Activated CD8-positive, alpha-beta memory T cell treated with anti-CD3 and anti-CD28 coated beads, Interleukin-2, amount 50 U/mL, for 24 hours (primary cell): ENCODE results near the gene KDM5C.

Source experiments
- DNase-seq: peaks from one replicate; pipeline ENCODE4 v3.0.0-alpha.2; 2020; ENCODE audit errors: extremely low read depth

KDM5C gene

DNA sequence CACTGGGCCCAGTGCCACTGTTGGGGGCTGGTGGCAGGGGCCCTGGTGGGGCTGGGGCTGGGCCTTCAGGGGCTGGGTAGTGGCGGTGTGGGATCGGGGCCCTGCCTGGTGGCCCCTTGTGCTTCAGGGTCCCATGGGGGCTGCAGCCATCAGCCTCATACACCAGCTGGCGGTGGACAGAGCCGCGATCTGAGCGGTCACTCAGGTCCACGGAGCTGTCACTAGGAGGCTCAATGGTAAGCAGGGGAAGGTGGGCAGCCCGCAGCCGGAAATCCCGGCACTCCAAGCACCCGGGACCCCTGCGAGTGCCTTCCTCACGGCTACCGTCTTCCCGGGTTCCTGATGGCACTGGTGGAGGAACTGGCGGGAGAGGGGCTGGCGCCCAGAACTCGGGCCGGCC, 25.5 kb upstream of the KDM5C start:
- DNase-seq: no peak

DNA sequence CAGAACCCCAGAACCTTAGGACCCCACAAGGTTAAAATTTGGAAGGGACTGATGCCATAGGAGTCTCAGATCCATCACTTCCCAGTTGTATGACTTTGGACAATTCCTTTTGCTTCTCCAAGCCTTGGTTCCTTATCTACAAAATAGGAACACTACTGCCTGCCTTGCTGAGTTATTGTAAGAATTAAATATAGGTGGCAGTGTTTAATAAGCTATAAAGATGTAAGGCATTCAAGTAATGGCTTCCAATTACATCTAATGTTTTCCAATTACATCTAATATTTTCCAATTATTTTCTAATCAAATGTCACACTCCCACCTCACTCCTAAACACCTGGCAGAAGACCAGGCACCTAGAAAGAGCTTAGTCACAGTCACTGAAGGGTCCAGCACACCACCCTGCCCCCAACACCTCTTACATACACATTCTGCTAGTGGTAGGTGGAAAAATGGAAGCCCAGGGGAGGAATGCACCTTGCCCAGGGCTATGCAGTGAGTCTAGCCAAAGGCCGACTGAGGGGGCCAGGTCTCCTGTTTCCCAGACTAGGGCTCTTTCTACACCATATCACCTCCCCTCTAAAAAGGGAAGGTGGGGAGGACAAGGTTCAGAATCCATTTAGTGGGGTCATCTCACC, 24.5 kb upstream of the KDM5C start:
- no peak for DNase-seq

DNA sequence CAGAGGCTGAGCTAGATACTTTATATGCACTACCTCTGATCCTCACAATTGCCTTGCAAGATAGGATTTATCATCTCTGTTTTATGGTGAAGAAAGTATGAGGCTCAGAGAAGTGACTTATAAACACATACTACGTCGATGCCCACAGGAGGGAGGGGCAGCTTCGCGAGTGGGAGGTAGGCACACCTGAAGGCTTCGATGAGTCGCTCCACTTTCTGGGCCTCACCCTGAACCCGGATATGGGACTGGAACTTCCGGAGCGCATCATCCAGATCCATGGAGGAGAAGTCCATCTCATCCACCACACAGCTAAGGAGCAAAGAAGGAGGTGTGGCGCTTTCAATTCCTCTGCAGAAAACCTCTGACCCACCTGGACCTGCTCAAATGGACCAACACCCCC, 22.9 kb upstream of the KDM5C start:
- DNase-seq: no peak

- no peak for DNase-seq
Measured at GRCh38 chrX:53246231-53246630, 21.2 kb upstream of the KDM5C start.

GRCh38 chrX:53244610-53245009, 19.6 kb upstream of the KDM5C start:
- DNase-seq: no peak

GRCh38 chrX:53242310-53242709, 17.3 kb upstream of the KDM5C start:
- no peak for DNase-seq

GRCh38 chrX:53241558-53241957, 16.6 kb upstream of the KDM5C start:
- DNase-seq: no peak

DNA sequence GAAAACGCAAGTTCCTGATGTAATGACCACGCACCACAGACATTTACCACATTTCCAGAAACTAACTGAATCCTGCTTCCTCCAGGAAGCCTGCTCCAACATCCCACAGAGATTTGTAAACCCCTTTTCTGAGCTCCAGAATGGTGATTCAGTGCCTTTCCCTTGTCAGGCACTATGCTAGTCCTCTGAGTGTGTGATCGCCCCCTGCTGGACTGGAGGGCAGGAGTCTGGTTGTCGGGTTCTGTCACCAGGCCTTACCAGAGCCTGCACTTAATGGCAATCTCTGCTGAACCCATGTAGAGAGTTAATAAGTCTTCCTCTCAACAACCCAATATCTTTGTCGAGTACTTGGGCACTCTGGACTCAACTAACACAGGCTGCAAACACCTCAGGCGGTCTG, 14.5 kb upstream of the KDM5C start:
- no peak for DNase-seq

DNA sequence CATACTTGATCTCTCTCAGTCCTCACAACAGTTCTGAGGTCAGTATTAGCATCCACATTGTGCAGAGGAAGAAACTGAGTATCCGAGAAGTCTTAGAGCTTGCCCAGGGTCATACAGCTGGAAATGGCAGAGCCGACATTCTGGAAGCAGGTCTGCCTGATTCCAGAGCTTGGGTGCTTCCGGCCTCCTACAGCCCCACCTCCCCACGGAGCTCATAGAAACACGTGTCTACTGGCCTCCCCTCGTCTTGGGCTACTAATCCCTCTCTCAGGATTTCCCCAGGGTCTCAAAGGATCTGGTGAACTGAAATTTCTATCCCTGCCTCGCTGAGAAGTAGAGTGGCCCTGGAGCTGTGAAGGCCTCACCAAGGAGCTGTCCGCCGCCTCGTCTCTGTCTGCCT, 12.0 kb upstream of the KDM5C start:
- no peak for DNase-seq

DNA sequence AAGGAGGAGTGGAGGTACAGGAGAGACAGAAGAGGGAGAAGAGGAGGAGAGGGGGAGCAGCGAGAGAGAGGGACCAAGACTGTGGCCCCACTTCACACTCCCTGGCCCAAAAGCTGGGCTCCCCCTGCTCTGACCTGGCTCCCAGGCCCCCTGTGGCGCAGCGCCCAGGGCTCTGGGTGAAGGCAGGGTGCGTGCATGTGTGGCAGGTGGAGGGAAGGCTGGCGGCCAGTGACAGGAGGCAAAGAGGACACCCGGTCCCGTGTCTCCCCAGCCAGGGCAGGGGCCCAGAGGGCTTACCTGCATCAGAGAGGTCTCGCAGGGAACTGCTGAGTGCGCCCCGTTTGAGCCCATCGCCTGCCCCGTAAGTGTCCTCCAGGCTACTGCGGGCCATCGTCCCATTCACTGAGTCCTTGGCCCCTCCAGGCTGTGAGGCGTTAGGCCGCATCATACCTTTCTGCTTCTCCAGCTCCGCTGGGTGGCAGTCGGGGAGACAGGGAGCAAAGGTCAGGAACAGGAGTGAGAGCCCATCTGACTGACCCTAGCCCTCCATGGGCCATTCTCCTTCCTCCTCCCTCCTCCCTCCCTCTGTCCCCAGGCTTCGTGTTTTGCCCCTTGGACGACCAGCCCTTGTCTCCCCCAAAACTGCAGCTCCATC, 11.1 kb upstream of the KDM5C start:
- no peak for DNase-seq

DNA sequence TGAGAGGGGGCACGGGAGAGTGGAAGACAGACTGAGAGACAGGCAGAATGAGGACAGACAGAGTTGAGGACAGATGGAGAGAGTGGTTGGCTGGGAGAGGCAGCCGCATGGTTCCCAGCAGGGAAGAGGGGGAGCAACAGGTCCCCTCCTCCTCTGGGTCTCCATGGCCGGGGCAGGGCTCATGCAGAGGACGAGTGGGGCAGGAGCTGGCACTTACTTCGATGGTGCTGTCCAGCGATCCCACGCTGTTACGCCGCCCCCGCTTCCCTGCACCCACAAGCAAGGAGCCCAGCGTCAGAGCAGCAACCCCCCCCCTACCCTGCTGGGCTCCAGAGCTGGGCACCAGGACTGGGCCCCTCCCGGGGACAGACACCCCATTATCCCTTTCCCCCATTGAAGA, 10.6 kb upstream of the KDM5C start:
- DNase-seq: no peak

GRCh38 chrX:53234484-53234883, 9.5 kb upstream of the KDM5C start:
- DNase-seq: no peak

DNA sequence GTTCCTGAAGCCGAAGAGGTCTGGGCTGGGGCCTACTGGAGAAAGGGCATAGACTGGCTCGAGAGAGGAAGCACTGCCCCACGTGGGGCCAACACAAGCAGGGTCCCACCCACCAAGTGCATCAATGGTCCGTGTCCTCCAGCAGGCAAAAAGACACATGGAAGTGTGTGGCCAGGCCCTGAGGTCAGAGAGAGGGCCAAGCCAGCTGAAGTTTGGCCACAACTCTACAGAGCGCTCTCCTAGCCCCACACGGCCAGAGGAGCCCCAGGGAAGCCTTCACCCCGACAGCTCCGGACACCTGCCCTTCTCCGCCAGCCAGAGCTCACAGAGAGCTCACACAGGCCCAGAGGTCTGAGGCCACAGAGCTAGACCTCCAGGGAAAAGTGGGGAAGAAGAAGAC, 8.5 kb upstream of the KDM5C start:
- no peak for DNase-seq

GRCh38 chrX:53230116-53230515, 5.1 kb upstream of the KDM5C start:
- no peak for DNase-seq

DNA sequence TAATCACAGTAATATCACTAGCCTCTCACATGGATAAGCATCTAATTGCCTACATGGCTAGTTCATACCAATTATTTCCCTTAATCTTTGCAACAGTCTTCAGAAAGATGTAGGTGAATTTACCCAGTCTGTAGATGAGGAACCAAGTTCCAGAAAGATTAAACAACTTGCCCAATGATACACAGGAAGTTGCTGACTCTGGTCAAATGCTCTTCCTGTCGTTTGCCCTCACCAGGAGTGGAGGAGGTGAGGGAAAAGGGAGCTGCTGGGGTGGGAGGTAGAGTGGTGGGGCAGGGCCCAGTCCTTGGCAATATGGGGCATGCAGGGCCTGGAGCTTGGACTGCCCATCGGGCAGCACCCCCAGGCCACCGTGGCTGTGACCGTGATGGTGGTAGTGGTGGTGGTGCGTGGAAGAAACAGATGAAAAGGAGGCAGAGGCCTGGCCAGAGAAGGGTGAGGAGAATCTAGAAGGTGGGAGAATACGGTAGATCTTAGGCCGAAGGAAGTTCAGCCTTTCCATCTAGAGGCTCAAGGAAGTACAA, 2.3 kb upstream of the KDM5C start:
- no peak for DNase-seq

DNA sequence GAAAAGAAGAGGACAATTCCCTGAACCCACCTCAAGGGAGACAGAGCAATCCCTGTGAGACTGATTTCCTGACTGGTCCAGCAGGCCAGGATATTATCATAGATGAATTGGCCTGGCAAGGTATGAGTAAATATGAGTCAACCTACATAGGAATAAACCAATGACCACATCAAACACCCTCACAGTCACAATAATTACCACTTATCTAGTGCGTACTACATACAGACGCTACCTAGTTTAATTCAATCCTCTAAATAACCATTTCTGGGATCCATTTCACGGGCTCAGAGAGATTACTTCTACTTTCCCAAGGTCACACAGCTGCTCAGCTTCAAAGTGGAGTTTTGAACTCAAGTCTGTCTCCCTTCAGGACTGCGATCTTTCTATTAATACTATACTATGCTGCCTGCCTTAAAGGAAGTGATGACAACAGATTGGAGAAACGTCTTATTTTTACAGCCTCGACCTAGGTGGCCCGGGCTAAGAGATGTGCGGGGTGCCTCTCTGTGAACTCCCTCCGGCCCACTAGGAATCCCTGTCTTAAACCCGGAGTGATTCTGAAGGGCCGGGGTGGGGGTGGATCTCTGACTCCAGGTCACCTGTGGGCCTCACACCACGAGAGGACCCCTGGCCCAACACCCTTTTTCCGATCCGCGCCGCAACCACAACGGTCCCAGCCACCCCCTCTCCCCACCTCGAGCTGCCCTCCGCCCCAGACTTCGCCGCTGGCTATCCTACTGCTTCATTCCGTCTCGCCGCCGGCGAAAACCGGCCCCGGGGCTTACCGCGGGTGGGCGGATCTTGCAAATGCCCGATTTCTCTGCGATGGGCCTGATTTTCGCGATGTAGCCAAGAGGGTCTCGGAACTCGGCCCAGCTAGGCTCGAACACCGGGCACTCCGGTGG, 800 bp downstream of the KDM5C start:
- no peak for DNase-seq

DNA sequence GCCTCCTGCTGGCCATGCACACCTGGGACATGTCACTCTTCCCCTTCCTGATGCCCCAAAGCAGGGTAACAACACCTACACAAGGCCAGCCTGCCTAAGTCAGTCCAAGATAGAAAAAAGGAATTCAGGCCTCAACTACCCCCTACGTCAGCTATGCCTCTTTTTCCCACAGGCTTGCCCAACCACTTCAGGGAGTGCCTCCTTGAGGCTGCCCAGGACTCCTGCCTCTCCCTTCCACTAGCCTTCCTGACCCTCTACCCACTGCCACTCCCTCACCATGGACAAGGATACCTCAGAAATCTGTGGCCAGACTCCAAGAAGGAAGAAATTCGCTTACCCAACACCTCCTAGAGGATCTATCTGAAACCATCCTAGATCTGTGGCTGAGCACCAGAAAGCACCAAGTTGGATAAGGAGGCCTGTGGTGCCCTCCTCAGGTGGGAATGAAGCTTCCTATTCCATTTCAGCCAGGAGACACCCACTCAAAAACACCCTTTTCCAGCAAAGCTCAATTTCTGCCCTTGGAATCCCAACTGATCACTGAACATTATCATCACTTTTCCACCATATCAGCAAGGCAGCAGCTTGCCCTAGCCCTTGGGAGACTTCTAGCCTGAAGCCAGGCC, 1.8 kb downstream of the KDM5C start:
- DNase-seq: no peak

DNA sequence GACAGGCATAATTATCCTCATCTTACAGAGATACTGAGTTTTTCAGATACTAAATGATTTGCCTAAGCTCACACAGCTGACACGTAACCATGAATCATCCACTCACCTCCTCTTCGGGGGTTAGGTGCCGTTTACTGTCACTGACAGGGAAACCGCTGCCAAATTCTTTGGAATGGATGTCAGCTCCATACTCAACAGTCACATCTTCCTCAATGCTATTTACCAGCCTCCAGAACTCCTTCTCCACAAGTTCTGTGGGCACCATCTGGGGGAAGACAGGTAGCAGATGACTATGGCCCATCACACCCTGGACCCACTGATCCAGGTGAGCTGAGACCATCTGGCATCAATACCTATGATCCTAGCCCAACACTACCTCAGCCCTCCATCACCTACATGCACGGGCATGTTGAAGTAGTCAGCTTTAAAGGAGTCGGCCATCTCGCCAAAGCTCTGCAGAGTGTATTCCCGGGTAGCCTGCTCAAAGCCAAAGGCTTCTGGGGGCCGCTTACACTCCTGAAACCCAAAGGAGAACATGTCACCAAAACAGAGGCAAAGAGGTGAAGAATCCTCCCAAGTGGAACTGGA, 13.5 kb downstream of the KDM5C start:
- DNase-seq: no peak

- no peak for DNase-seq
Measured at GRCh38 chrX:53196678-53197077, 28.3 kb downstream of the KDM5C start.

- DNase-seq: no peak
Measured at GRCh38 chrX:53195401-53195800, 29.6 kb downstream of the KDM5C start.

DNA sequence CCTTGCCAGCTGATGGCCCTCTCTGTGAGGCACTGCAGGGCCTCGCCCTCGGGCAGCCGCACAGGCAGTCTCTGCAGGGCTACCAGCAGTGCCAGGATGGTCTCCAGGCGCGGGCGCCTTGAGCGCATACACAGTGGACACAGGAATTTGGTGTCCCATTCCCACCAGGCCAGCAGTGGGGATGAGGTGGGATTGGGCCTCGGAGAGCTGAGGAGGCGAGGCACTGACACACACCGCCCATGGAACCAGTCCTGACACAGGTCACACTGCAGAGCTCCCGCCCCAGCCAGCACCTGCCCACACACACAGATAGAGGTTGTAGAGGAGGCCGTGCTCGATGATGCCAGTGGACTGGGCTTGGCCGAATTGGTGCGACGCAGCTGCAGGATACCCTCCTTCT, 30.7 kb downstream of the KDM5C start:
- no peak for DNase-seq

- no peak for DNase-seq
Measured at GRCh38 chrX:53193093-53193492, 31.9 kb downstream of the KDM5C start.
